GM12801 (cell line): ENCODE data around the gene LRCH4.

ENCODE experiments used
- CTCF ChIP-seq: IDR thresholded peaks from one replicate; pipeline ENCODE4 v1.5.1; 2011; ENCODE audit warnings: control low read depth; ENCODE audit not compliant: insufficient read length; ENCODE audit errors: extremely low read depth

Gene LRCH4

DNA sequence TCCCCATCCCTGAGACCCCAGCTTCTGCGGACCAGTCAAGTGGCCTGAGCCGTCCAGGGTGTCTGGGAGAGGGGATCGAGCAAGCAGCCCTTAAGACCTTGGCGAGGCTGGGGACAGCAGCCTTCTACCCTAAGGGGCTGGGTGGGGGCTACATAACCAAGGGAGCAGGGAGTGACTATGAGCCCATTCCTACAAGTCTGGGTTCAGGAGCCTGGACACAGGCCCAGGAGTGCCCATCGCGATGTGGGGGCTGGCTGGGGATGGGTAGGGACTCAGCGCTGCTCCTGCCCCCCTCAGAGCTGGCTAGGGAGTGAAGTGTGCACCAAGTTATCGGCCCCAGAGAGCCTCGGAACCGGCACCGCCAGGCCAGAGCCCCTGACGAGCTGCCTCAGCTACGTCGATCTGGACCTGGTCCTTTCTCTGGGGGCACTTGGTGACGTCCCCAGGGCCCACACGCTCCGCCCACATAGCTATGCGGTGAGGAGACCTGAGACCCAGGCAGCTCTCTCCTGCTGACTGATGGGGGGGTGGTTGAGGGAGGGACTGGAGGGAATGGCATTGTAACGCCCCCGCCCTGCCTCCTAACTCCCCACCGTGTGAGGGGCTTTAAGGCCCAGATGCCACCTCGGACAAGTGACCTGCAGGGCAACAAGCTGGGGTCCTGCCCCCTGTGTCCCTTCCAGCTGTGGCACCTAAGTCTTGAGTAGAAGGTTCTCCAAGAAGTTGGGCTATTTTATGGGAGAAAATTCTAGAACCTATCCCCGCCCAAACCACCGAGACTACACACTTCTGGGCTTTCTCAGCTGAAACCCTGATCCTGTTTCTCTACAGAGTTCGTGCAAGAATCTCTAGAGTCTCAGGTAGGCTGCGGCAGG is 14.7 kb downstream of the LRCH4 start:
- TF ChIP-seq CTCF, result no peak

- no peak for TF ChIP-seq CTCF
These were observed 16.8 kb downstream of the LRCH4 start for GRCh38 chr7:100568896-100569844.

DNA sequence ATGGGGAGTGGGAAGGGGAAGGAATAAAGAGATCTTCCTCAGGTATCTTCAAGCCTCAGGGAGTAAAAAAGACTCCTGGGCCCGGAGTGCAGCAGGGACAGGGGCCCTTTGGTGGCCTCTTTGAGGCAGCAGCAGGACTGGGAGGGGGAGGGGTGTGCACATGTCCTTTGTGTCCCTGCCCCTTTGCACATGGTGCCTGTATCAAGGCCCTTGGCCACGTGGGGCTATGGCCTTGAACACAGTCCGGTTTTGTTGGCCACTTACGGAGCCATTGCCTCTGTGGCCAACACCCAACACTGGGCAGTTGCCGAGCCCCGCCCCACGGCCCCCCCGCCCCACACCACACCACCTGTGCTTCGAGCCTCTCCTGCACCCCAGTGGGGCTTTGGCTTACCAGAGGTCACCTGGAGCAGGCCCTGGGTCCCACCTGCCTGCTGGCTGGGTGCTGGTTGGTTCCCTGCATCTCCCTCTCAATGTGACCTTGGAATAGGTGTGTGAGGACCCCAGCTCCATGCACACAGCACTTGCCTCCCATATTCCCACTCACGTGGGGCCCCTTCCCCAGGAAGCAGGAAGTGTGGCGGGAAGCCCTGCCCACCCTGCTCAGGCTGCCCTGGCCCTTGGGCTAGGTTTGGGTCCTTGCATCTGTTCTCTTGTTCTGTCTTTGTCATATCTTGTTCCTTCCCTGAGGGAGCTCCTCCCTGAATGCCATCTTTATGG is 17.6 kb downstream of the LRCH4 start:
- TF ChIP-seq CTCF, result no peak

DNA sequence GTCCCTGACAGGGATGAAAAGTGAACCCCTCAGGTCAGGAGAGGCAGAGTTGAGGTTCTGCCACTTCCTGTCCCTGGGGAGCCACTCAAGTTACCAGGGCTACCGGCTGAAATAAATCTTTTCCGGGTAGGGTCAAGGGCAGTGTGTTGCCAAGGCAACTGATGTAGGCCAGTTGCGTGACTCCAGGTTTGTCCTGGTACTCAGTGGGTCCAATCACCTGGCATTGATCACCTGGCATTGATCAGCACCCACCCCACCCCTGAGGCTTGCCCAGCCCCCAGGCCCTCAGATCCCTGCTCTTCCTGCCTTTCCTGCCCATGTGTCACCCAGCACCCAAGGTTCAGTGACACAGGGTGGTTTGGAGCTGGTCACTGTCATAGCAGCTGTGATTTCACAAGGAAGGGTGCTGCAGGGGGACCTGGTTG is 18.2 kb downstream of the LRCH4 start:
- TF ChIP-seq CTCF, result no peak

- no peak for TF ChIP-seq CTCF
These were observed 18.7 kb downstream of the LRCH4 start for GRCh38 chr7:100567031-100567730.

- no peak for TF ChIP-seq CTCF
These were observed 19.9 kb downstream of the LRCH4 start for GRCh38 chr7:100566018-100566531.
